RWPE1 (cell line): Measurements from ENCODE around the gene SCP2.

Experiments used
- CTCF ChIA-PET: fragments of 350-600 bp; sonication (Branson Sonifier 250); formaldehyde crosslinking; extraction: SDS; loops from one replicate; lab custom pipeline; 2021; lab: Yijun Ruan, JAX
- POLR2A ChIA-PET: fragments of 400-600 bp; formaldehyde crosslinking; extraction: SDS; loops from one replicate; lab custom pipeline; 2020; ENCODE audit warnings: antibody characterized with exemption; ENCODE audit not compliant: low non-redundant PET; lab: Yijun Ruan, JAX
- DNase-seq: peaks from one replicate; pipeline ENCODE4 v3.0.0; 2012; ENCODE audit warnings: low spot score
- H3K27ac ChIP-seq: fragments of 450-650 bp; 2 replicates; pipeline ENCODE4 v1.5.1; 2017
- TF ChIP-seq, protein P1 (sequence below): fragments of 450-650 bp; conservative IDR thresholded peaks from 2 replicates; pipeline ENCODE4 v1.5.1; 2017; ENCODE audit warnings: low read depth, mild to moderate bottlenecking

SCP2 gene

DNA sequence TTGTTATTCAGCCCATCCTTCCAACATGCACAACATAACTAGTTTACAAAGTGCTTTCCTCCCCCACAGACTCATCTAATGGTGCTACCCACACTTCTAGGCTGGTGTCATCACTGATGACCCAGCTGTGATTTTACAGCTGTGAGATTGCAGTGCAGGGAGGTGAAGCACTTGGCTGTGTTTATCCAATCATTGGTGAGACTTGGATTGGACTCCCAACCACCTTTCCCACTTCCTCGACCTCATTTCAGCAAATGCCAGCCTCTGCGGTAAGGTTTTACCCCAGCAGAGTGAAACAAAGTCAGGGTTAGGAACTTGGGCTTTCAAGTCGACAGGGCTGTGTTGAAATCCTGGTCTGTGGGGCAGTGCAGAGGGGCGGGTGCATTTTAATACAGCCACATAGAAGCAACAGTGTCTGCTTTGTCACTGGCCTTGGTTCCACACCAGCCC is 27.6 kb upstream of the SCP2 start:
- no peak for DNase-seq
- POLR2A ChIA-PET = no interaction called here
- CTCF ChIA-PET = no interaction called here
- TF ChIP-seq, protein P1, sequence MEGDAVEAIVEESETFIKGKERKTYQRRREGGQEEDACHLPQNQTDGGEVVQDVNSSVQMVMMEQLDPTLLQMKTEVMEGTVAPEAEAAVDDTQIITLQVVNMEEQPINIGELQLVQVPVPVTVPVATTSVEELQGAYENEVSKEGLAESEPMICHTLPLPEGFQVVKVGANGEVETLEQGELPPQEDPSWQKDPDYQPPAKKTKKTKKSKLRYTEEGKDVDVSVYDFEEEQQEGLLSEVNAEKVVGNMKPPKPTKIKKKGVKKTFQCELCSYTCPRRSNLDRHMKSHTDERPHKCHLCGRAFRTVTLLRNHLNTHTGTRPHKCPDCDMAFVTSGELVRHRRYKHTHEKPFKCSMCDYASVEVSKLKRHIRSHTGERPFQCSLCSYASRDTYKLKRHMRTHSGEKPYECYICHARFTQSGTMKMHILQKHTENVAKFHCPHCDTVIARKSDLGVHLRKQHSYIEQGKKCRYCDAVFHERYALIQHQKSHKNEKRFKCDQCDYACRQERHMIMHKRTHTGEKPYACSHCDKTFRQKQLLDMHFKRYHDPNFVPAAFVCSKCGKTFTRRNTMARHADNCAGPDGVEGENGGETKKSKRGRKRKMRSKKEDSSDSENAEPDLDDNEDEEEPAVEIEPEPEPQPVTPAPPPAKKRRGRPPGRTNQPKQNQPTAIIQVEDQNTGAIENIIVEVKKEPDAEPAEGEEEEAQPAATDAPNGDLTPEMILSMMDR = no peak
- H3K27ac ChIP-seq = no peak overlapping the region

DNA sequence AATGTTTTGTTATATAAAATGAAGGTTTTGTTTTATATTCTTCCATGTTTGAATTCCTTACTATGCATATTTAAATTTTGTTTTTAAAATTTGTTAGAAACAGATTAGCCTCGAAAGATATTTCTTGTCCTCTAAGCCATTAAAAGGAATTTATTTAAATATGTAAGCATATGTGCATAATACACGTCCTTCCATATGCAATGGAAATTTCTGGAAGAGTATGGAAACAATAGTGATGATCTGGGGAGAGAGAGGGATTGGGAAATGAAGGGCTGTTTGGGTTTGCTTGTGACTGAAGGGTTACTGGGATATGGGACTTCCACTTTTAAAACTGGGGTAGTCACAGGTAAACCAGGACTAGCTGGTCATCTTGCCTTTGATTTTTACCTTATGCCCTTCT is 26.7 kb upstream of the SCP2 start:
- ChIA-PET POLR2A (no interaction called here), CTCF (no interaction called here)
- H3K27ac ChIP-seq = no peak overlapping the region
- TF ChIP-seq, protein P1 = no peak
- no peak for DNase-seq

DNA sequence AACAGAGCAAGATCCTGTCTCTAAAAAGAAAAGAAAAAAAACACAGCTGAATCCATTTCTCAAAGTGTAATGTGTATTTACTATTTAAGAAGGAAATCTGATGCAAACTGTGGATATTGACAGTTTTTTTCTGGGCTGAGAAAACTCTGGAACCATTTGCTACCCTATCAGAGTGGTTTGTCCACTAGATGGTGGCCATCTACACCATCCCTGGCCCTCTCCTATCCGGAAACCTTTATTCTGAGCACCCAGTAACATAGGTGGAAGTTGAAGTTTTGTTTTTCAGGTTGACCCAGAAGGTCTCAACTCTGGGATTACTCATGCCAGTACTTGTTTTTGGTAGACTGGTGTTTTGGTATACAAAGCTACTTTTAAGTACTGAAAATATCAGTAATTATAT is 25.7 kb upstream of the SCP2 start:
- no peak overlapping the region for H3K27ac ChIP-seq
- DNase-seq = no peak
- POLR2A ChIA-PET = no interaction called here
- TF ChIP-seq, protein P1 = no peak
- CTCF ChIA-PET = interaction anchor here (0.5 to 0.7 kb wide), 2 partner anchors 11 to 461 kb away, joined by 3 to 4 read pairs; no protein-coding TSS in a partner anchor

- ChIA-PET POLR2A (no interaction called here), CTCF (interaction anchor here (0.5 kb wide), 1 partner anchor 94 kb away, joined by 3 read pairs; no protein-coding TSS in a partner anchor)
- TF ChIP-seq, protein P1 = no peak
- DNase-seq = no peak
- no peak overlapping the region for H3K27ac ChIP-seq
Measured at GRCh38 chr1:52904208-52904926, 22.7 kb upstream of the SCP2 start.

- ChIA-PET CTCF (interaction anchor here (0.5 to 0.9 kb wide), 4 partner anchors 16 to 287 kb away, joined by 3 to 4 read pairs (median 3); partner anchors contain the start of gene ECHDC2), POLR2A (no interaction called here)
- H3K27ac ChIP-seq = no peak overlapping the region
- peak; percentile 66 for DNase-seq
- TF ChIP-seq, protein P1 = peak; percentile 38
Measured at GRCh38 chr1:52904927-52905698, 22.0 kb upstream of the SCP2 start.

- ChIA-PET POLR2A (no interaction called here), CTCF (no interaction called here)
- DNase-seq = no peak
- TF ChIP-seq, protein P1 = no peak
- H3K27ac ChIP-seq = peak overlapping the region; percentile 24; the same call in 1 of the 2 replicates
Measured at GRCh38 chr1:52906135-52906603, 20.9 kb upstream of the SCP2 start.
